GM21717 (cell line): ENCODE results near the gene CHPF2.

ENCODE experiments used
- ATAC-seq: cut with Tn5 transposase; IDR thresholded peaks from one replicate; pipeline ENCODE4 v1.9.1; 2021; ENCODE audit warnings: mild to moderate bottlenecking, moderate library complexity; ENCODE audit not compliant: unreplicated experiment

The CHPF2 gene

DNA sequence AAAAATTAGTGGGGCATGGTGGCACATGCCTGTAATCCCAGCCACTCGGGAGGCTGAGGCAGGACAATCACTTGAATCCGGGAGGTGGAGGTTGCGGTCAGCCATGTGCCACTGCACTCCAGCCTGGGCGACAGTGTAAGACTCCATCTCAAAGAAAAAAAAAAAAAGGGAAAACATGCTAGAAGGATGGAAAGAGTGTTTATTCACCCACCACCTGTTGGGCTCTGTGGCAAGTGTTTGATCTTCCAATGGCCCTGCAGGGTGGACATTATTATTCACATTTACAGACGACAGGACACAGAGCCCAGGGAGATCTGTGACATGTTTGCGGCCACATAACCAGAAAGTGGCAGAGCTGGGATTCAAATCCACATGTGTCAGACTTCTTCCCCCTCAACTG lies 49.4 kb downstream of the CHPF2 start:
- no peak for ATAC-seq

DNA sequence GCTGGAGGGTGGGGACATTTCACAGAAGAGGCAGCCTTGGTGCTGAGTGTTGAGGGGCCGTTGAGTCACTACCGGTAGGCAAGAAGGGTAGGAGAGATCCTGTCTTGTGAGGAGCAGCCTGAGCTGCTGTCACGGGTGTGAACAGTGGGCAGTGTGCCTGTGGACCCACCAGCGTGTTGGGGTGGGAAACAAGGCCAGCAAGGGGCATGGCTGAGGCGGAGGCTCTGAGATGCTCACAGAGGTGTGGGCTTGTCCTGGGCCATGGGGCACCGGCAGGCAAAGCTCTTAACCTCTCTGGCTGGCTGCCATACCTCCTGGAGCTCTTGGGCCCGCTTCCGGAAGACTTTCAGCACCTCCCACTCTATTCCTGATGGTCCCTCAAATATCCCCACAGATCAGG lies 49.8 kb downstream of the CHPF2 start:
- no peak for ATAC-seq

DNA sequence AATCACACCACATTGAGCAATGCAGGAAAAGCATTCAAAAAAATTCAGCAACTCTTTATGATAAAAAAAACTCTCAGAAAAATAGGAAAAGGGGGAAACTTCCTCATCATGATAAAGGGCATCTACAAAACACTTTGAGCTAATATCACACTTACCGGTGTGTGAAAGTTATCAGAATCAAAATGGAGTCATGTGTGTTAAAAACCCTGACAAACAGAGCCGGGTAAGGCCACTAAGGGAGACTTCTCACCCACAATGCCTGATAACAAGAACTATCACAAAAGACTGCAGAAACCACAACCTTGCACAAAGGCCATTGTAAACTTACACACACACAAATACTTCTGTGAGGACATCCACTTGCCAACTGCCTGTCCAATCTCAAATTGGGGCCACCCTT lies 51.0 kb downstream of the CHPF2 start:
- no peak for ATAC-seq

DNA sequence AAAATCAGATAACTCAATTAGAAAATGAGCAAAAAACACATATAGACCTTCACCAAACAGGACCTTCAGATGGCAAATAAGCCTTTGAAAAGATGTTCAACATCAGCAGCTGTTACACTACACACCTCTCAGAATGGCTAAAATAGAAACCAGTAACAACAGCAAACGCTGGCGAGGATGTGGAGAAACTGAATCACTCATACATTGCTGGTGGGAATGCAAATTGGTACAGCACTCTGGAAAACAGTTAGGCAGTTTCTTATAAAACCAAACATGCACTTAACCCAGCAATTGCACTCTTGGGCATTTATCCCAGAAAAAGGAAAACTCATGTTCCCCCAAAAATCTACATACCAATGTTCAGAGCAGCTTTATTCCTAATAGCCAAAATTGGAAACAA lies 53.9 kb downstream of the CHPF2 start:
- ATAC-seq = no peak
